ENCODE measurements around the gene PSMG2.

- no peak for TF ChIP-seq POLR2A (IDR thresholded peaks at IDR 0.05)
- no peak for TF ChIP-seq CTCF (IDR thresholded peaks at IDR 0.05)
Observed at GRCh38 chr18:12703096-12703567, 290 bp downstream of the PSMG2 start.

Data from thyroid gland (tissue), 4 donors.